Renal pelvis (tissue), 4 donors: Measurements from ENCODE around the gene BAMBI. TPM values are rescaled to one million over a fixed set of nuclear protein-coding genes. Genes with fewer than 3 reads are reported as not detected.
A peak's percentile ranks its signal among the peaks of the same experiment; 100 is the strongest.

Experiments
- DNase-seq: peaks from one replicate; pipeline ENCODE4 v3.0.0-alpha.2; 2013
- polyA plus RNA-seq, 3 donors: library from polyadenylated mRNA; unstranded; fragments of 120-200 nt; gene quantifications; one replicate each; pipeline ENCODE4 v1.2.1, GENCODE V29; 2013; ENCODE audit not compliant: insufficient read length in 3 of 3

BAMBI gene
- polyA plus RNA-seq, 3 donors: 38.5 to 50.1 (median 40.3) TPM

GRCh38 chr10:28690545-28690944 is 13.2 kb downstream of the BAMBI start:
- DNase-seq: no peak

- DNase-seq: no peak
These were observed 13.9 kb downstream of the BAMBI start for GRCh38 chr10:28691187-28691694.

- no peak for DNase-seq
These were observed 14.7 kb downstream of the BAMBI start for GRCh38 chr10:28692050-28692449.

- DNase-seq: no peak
These were observed 17.2 kb downstream of the BAMBI start for GRCh38 chr10:28694530-28694929.

- DNase-seq: no peak
These were observed 20.8 kb downstream of the BAMBI start for GRCh38 chr10:28698075-28698474.

GRCh38 chr10:28704464-28705161 is 27.3 kb downstream of the BAMBI start:
- DNase-seq: no peak

- no peak for DNase-seq
These were observed 28.2 kb downstream of the BAMBI start for GRCh38 chr10:28705472-28705871.

- peak; percentile 60 for DNase-seq
These were observed 31.8 kb downstream of the BAMBI start for GRCh38 chr10:28709001-28709710.

- DNase-seq: no peak
These were observed 33.0 kb downstream of the BAMBI start for GRCh38 chr10:28710202-28710886.

- DNase-seq: no peak
These were observed 33.7 kb downstream of the BAMBI start for GRCh38 chr10:28711041-28711440.

GRCh38 chr10:28711776-28712175 is 34.5 kb downstream of the BAMBI start:
- no peak for DNase-seq

- DNase-seq: no peak
These were observed 36.5 kb downstream of the BAMBI start for GRCh38 chr10:28713626-28714352.

GRCh38 chr10:28714401-28715053 is 37.2 kb downstream of the BAMBI start:
- no peak for DNase-seq

GRCh38 chr10:28715246-28715645 is 37.9 kb downstream of the BAMBI start:
- no peak for DNase-seq

- DNase-seq: no peak
These were observed 38.4 kb downstream of the BAMBI start for GRCh38 chr10:28715757-28716156.

- no peak for DNase-seq
These were observed 39.4 kb downstream of the BAMBI start for GRCh38 chr10:28716748-28717147.

- no peak for DNase-seq
These were observed 40.4 kb downstream of the BAMBI start for GRCh38 chr10:28717656-28718201.

GRCh38 chr10:28719789-28720436 is 42.6 kb downstream of the BAMBI start:
- no peak for DNase-seq

- DNase-seq: no peak
These were observed 44.1 kb downstream of the BAMBI start for GRCh38 chr10:28721318-28721951.
